IMR-90 (cell line): Measurements from ENCODE around the gene GFER. TPM values are rescaled to one million over a fixed set of nuclear protein-coding genes. Genes with fewer than 3 reads are reported as not detected.
"Not testable (repeated sequence)": the region's sequence is repeated elsewhere in the genome, so short reads cannot be mapped to it uniquely, and the experiment has no call there.

Source experiments
- ATAC-seq: fragments of 200-7000 bp; cut with Tn5 transposase; 2 replicates; pipeline ENCODE4 v1.9.1; 2020; ENCODE audit warnings: low read depth, mild to moderate bottlenecking, moderate library complexity
- BruUV-seq: library from RNA; stranded (reverse); fragments of 400-500 nt; replicated peaks from 2 replicates; lab custom pipeline; 2021; lab: Mats Ljungman, UMichigan
- CTCF ChIA-PET: fragments of 300-600 bp; formaldehyde crosslinking; extraction: SDS; loops from one replicate; lab custom pipeline; 2021; ENCODE audit warnings: antibody characterized with exemption; lab: Yijun Ruan, JAX
- POLR2A ChIA-PET: fragments of 300-600 bp; sonication (Branson Sonifier 250); formaldehyde crosslinking; loops from one replicate; lab custom pipeline; 2022; ENCODE audit warnings: antibody characterized with exemption; ENCODE audit not compliant: unreplicated experiment; lab: Charles Lee
- DNase-seq: peaks from one replicate; pipeline ENCODE4 v3.0.0; 2013
- H2AFZ ChIP-seq: replicated peaks from 2 replicates; pipeline ENCODE3; 2013; ENCODE audit warnings: low read length, mild to moderate bottlenecking; ENCODE audit not compliant: poor library complexity
- H2AK5ac ChIP-seq: 2 replicates; pipeline ENCODE4 v1.6.1; 2013; ENCODE audit warnings: low read depth, low read length, inconsistent platforms
- H2AK9ac ChIP-seq: replicated peaks from 2 replicates; pipeline ENCODE3; 2013; ENCODE audit warnings: mild to moderate bottlenecking, low read depth, low read length, moderate library complexity; ENCODE audit not compliant: poor library complexity
- H2BK120ac ChIP-seq: 2 replicates; pipeline ENCODE4 v1.6.1; 2013; ENCODE audit warnings: low read depth, low read length, inconsistent platforms
- H2BK15ac ChIP-seq: 3 replicates; pipeline ENCODE4 v1.6.1; 2013; ENCODE audit warnings: low read depth, low read length, inconsistent platforms
- H2BK20ac ChIP-seq: 2 replicates; pipeline ENCODE4 v1.6.1; 2013; ENCODE audit warnings: low read depth, mild to moderate bottlenecking, inconsistent platforms, low read length, moderate library complexity
- H2BK5ac ChIP-seq: 2 replicates; pipeline ENCODE4 v1.6.1; 2013; ENCODE audit warnings: mild to moderate bottlenecking, low read depth, low read length, inconsistent platforms; ENCODE audit not compliant: poor library complexity, severe bottlenecking
- H3K14ac ChIP-seq: replicated peaks from 2 replicates; pipeline ENCODE4 v1.6.1; 2013; ENCODE audit warnings: low read depth, low read length, inconsistent platforms
- H3K18ac ChIP-seq: 2 replicates; pipeline ENCODE4 v1.6.1; 2013; ENCODE audit warnings: low read depth, low read length, control low read depth
- H3K23ac ChIP-seq: 2 replicates; pipeline ENCODE4 v1.6.1; 2013; ENCODE audit warnings: low read depth, low read length, inconsistent platforms
- H3K27ac ChIP-seq: 2 replicates; pipeline ENCODE4 v1.5.1; 2013; ENCODE audit warnings: mild to moderate bottlenecking, control low read depth, low read length; ENCODE audit not compliant: insufficient read depth
- H3K27me3 ChIP-seq: 2 replicates; pipeline ENCODE4 v1.6.1; 2013; ENCODE audit warnings: low read length; ENCODE audit not compliant: control insufficient read depth, insufficient read depth
- H3K36me3 ChIP-seq: 2 replicates; pipeline ENCODE4 v1.6.1; 2013; ENCODE audit warnings: low read length, mixed read lengths; ENCODE audit not compliant: control insufficient read depth, insufficient read depth
- H3K4ac ChIP-seq: 2 replicates; pipeline ENCODE4 v1.6.1; 2013; ENCODE audit warnings: low read depth, low read length, inconsistent platforms
- H3K4me1 ChIP-seq: 2 replicates; pipeline ENCODE4 v1.6.1; 2013; ENCODE audit warnings: low read length, mixed read lengths; ENCODE audit not compliant: control insufficient read depth, insufficient read depth
- H3K4me2 ChIP-seq: 2 replicates; pipeline ENCODE4 v1.6.1; 2013; ENCODE audit warnings: low read depth, mild to moderate bottlenecking, control low read depth, low read length, moderate library complexity
- H3K4me3 ChIP-seq: 2 replicates; pipeline ENCODE4 v1.5.1; 2013; ENCODE audit warnings: low read depth, mild to moderate bottlenecking, control low read depth, low read length, moderate library complexity; ENCODE audit not compliant: insufficient read depth
- H3K56ac ChIP-seq: 2 replicates; pipeline ENCODE4 v1.6.1; 2013; ENCODE audit warnings: low read length, inconsistent platforms; ENCODE audit not compliant: insufficient read depth; ENCODE audit errors: extremely low read depth
- H3K79me1 ChIP-seq, 2 experiments: 2 replicates each; pipeline ENCODE4 v1.6.1; 2013; ENCODE audit warnings: low read length in 2 of 2, inconsistent platforms in 1 of 2, low read depth in 1 of 2
- H3K9ac ChIP-seq: 2 replicates; pipeline ENCODE4 v1.6.1; 2013; ENCODE audit warnings: low read depth, low read length, control low read depth
- H3K9me1 ChIP-seq: 2 replicates; pipeline ENCODE4 v1.6.1; 2013; ENCODE audit warnings: low read length, inconsistent platforms; ENCODE audit not compliant: insufficient read depth
- H3K9me3 ChIP-seq: 2 replicates; pipeline ENCODE4 v1.6.1; 2013; ENCODE audit warnings: low read length; ENCODE audit not compliant: control insufficient read depth, insufficient read depth
- H4K20me1 ChIP-seq: 2 replicates; pipeline ENCODE4 v1.6.1; 2013; ENCODE audit warnings: low read length, inconsistent platforms; ENCODE audit not compliant: insufficient read depth
- H4K5ac ChIP-seq: 2 replicates; pipeline ENCODE4 v1.6.1; 2013; ENCODE audit warnings: mild to moderate bottlenecking, low read depth, low read length, control low read depth
- H4K8ac ChIP-seq, 2 experiments: 2 replicates each; pipeline ENCODE4 v1.6.1; 2013; ENCODE audit warnings: low read depth in 2 of 2, low read length in 2 of 2, control low read depth in 1 of 2, inconsistent platforms in 1 of 2
- H4K91ac ChIP-seq: 2 replicates; pipeline ENCODE4 v1.6.1; 2013; ENCODE audit warnings: low read depth, low read length, inconsistent platforms; ENCODE audit not compliant: insufficient read depth
- WGBS, 2 experiments: methylation state at CpG; one replicate each; pipeline versions ENCODE4 v1.1.5 to v1.1.7; 2013; ENCODE audit warnings: missing lambda C conversion rate in 2 of 2; ENCODE audit not compliant: insufficient read length in 1 of 2; ENCODE audit errors: extremely low coverage in 2 of 2; 5-methylcytosine and 5-hydroxymethylcytosine counted together
- dilution Hi-C: fragments of 300-500 bp; cut with HindIII; formaldehyde crosslinking; loops from one replicate; pipeline ENCODE4 v1.14.3; 2018; ENCODE audit warnings: low sequenced_read_pairs; ENCODE audit not compliant: unreplicated experiment
- in situ Hi-C: fragments of 300-500 bp; cut with MboI; formaldehyde crosslinking; loops from 3 replicates; pipeline ENCODE4 v1.14.3; 2019; ENCODE audit warnings: low sequenced_read_pairs, inconsistent platforms, mixed read lengths
- intact Hi-C: fragments of 100-400 bp; cut with micrococcal nuclease; formaldehyde crosslinking; loops from 2 replicates; pipeline ENCODE4 v1.10.0; 2022
- polyA plus RNA-seq, 3 experiments: library from polyadenylated mRNA; depleted of rRNA; stranded (reverse); fragments of >200 nt; gene quantifications; 2 replicates each; pipeline ENCODE4 v1.2.3, GENCODE V29; 2012; ENCODE audit warnings: low replicate concordance in 1 of 3
- total RNA-seq: library from RNA; depleted of rRNA; stranded (reverse); fragments of >200 nt; gene quantifications from 2 replicates; pipeline ENCODE4 v1.2.3, GENCODE V29; 2012

The GFER gene
- total and polyA plus RNA-seq, 2 of the 4 experiments (the other 2 are of a cell fraction): 6.8 to 19.8 TPM

- H3K4me3 ChIP-seq, ATAC-seq, H2BK5ac ChIP-seq, H2BK15ac ChIP-seq, H3K4ac ChIP-seq, H2AK5ac ChIP-seq, H3K9ac ChIP-seq, H3K18ac ChIP-seq, H4K91ac ChIP-seq, H3K23ac ChIP-seq, DNase-seq, H3K4me2 ChIP-seq, CTCF ChIA-PET, POLR2A ChIA-PET, H3K9me3 ChIP-seq, H3K14ac ChIP-seq, BruUV-seq, H2BK120ac ChIP-seq, dilution Hi-C loops, intact Hi-C loops, H2AFZ ChIP-seq, H2AK9ac ChIP-seq, in situ Hi-C loops, H3K56ac ChIP-seq, H3K9me1 ChIP-seq, H4K5ac ChIP-seq, H4K20me1 ChIP-seq, H3K4me1 ChIP-seq, H3K27ac ChIP-seq, H3K27me3 ChIP-seq, H4K8ac ChIP-seq, H2BK20ac ChIP-seq: not testable (repeated sequence)
- WGBS, 2 experiments: 93% methylated on average over 3 of the region's 8 CpGs; no CpG with 5 or more reads in 1 of the 2 experiments
- H3K79me1 ChIP-seq: peaks cover 9 to 13% of the 10 kb centered on the region in 2 experiments; a peak in 3 of 4 replicates
- peaks cover 23% of the 10 kb centered on the region for H3K36me3 ChIP-seq
These were observed 44.2 kb upstream of the GFER start for GRCh38 chr16:1939833-1940232.
